HUDEP-2 (cell line): ENCODE measurements around the gene PLPP2.

Experiments
- DNase-seq, 76 experiments: peaks; one replicate each; lab custom pipeline; 2025; ENCODE audit not compliant: unreplicated experiment in 76 of 76; lab: John Stamatoyannopoulos, UW

The PLPP2 gene

DNA sequence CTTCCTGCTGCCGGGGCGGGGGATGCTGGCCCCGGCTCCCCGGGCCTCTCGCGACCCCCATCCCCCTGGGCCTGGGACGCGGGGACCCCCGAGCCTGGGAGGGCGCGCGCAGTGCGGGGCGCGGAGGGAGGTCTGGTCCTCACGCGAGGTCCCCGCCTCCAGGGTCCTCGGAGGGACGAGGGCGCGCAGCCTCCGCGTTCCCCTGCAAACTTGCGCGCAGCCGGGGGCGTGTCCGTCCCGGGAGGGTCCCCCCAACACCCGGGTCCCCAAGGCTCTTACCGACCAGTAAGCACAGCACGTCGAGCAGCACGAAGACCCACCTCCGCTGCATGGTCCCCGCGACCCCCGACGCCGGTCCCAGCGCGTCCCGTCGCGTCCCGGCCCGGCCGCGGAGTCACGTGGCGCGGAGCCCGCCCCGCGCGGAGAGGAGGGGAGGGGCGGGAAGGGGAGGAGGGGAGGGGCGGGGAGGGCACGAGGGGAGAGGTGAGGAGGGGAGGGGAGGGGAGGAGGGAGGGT lies at the start of gene PLPP2:
TSS of gene PLPP2 (minus strand) at position 398 of the 516 bp plus-strand sequence. CDS start at position 331, 67 bp downstream.
- DNase-seq = no peak

DNA sequence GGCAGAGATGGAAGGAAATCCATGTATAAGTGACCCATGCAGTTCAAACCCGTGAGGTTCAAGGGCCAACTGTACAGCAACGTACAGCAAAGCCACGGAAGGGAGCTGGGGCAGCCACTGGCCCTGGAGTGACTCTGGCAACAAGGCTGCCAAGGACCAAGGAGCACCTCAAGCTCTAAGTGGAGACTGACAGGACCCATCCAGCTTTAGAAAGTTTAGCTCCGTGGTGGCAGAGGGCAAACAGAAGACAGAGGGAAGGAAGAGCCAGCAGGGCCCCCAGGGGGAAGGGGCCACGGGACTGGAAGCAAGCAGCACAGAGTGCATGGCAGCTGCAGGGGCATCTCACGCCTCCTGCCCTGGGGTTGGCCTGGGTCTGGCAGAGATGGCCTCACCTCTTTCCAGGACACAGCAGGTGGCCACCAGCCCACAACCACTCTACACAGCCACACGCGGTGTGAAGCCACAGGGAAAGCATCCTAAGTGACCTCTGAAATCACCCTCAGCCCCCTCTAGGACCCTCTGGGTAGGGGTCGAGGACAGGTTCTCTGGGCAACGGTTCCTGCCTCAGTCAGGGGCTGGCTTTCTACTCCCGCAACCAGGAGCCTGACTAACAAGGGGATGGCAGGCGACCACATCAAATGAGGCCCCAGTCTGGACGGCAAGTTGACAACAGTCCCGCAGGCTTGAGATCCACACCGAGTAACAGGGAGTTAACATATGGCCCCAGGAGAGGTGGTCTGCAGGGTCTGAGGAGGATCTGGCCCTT lies 49.6 kb upstream of the PLPP2 start:
- no peak for DNase-seq

DNA sequence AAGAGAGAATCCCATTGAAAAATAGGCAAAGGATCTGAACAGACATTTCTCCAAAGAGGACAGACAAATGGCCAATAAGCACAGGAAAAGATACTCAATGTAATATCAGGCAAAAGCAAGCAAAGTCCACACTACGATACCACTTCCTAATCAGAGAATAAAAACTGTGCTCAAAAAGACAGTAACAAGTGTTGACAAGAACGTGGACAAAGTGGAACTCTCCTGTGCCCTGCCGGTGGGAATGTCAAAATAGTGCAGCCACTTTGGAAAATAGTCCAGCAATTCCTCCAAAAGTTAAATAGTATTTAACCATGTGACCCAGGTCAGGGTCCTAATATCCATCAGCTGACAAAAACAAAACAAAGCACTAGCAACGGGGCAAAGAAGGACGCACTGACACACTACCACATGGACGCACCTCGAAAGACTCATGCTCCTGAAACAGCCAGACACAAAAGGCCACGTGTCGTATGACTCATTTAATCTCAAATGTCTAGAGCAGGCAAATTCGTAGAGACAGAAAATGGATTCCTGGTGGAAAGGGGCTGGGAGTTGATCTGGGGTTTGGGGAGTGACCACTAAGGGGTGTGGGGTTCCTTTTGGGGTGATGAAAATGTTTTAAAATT lies 48.2 kb upstream of the PLPP2 start:
- no peak for DNase-seq

DNA sequence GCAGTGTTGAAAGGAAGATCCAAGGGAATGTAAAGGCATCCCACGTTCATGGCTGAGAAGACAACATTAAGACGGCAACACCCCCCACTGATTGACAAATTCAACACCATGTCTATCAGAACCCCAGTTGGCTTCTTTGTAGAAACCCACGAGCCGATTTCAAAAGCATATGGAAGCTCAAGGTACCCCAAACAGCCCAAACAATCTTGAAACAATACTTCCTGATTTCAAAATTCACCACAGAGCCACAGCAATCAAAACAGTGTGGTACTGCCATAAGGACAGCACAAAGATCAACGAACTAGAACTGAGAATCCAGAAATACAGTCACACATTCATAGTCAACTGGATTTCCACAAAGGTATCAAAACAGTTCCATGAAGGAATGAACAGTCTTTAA lies 47.2 kb upstream of the PLPP2 start:
- no peak for DNase-seq

DNA sequence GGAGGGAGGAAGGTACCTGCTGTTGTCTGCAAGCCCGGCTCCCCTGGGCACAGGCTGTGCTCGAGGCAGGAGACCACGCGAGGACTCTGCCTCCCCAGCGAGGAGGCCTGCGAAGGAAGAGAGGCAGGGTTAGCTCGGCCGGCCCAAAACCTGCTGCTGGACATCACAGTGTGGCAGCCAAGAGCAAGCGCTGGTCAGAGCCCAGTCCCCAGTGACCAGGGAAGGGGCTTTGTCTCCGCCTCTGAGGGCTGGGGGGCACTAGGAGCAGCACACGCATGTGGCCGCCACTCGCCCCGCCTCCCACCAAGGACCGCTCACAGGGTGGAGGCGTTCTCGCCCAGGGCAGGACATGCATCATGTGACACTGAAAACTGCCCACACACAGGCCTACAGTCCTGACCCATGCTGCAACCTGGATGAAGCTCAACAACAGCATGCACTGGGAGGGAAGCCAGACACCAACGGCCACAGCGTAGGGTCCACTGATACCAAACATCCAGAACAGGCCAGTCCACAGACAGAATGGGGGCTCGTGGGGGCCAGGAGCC lies 44.9 kb upstream of the PLPP2 start:
- no peak for DNase-seq

DNA sequence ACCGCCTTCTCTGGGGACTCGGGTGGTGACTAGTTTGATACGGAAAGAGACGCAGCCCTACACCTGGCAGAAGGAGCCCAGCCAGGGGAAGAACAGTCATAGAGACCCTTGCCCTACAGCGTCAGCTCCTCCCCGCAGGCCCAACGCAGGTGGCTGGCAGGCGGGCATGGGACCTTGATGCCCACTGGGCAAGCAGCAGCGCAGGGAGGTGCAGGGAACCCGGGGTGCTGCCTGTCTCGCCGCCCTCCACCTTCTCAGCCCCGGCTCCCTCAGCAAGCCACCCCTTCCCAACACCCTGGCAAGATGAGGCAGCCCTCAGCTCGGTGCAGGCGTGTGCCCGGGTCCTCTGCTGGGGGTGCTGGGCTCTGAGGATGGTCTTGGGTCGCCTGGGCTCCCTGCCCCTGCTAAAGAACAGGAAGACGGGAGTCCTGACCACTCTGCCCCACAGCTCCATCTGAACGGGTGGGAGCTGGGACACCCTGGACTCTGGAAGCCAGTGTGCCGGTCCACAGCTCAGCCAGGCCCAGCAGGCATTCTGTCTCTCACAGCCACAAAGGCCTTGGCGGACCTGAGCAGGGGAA lies 44.4 kb upstream of the PLPP2 start:
- DNase-seq = no peak

DNA sequence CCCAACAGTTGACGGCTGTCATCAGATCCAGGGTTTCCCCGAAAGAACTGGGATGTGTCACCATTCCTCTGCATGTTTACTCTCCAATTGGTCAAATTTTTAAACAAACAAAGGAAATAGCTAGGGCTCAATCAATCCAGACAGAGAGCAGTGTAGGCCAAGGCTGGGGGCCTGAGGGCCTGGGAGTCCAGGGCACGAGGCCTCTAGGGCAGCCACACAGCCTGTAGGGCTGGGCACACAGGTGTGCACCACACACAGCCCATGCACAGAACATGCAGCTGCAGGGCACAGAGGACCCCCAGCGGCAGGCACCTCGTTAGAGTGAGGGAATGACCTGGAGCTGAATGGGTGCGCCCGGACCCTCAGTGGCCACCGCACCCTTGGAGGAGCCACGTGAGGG lies 43.9 kb upstream of the PLPP2 start:
- no peak for DNase-seq

DNA sequence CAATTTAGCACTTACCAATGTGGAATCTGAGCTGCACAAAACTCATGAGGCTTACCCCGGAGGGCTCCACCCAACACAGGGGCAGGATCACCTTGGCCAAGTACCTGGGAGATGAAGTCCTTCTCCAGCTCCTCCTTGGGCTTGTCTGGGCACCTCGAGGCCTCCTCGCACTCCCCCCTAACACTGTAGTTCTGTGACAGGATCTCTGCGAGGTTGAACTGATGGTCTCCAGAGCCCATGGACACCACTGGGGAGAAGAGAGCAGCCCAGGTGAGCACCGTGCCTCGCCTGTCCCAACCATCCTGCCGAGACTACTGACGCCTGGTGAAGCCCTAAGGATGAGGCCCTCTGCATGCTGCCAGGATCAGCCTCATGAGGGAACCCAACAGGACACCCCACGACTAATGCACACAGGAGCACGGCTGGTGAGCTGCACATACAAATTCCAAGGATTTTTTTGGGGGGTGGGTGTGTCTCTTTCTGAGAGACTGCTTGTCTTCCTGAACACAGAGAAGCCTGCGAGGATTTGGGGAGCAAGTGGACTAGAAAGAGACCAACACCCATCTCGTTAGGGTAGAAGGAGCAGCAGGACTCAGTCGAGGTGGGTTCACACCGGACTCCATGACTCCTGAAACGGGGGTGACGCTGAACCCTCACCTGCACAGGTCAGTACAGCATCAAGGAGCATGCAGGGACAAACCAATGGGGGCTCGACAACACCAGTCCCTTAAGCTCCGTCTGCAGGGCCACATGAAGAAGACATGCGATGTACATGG lies 43.3 kb upstream of the PLPP2 start:
- no peak for DNase-seq

DNA sequence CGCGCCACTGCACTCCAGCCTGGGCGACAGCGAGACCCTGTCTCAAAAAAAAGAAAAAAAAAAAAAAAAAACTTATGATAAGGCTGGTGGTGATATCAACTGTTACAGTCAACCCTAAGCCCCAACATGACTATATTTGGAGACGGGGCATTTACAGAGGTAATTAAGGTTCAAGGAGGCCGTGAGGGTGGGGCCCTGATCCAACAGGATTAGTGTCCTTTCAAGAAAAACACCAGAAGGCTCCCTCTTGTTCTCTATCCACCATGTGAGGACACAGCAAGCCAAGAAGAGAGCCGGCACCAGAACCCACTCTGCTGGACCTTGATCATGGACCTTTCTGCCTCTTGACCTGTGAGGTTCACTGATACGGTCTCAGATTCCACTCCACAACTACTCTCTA lies 39.3 kb upstream of the PLPP2 start:
- no peak for DNase-seq

DNA sequence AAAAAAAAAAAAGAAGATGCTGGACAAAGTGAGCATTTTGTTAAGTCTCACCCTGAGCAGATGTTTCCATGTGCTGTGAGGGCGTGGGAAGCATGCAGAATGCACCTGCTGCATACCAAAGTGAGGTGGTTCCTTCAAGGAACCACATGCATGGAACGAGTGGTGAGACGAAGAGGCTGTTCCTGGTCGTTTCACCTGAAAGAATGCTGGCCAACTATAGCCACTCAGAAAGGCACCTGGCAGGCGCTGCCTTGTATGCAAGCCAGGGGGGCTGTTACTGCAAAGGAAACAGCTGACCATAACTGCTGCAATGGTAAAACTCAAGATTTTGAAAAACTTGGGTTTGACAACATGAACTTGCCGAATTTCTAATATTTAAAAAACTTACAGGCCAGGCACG lies 38.7 kb upstream of the PLPP2 start:
- no peak for DNase-seq

DNA sequence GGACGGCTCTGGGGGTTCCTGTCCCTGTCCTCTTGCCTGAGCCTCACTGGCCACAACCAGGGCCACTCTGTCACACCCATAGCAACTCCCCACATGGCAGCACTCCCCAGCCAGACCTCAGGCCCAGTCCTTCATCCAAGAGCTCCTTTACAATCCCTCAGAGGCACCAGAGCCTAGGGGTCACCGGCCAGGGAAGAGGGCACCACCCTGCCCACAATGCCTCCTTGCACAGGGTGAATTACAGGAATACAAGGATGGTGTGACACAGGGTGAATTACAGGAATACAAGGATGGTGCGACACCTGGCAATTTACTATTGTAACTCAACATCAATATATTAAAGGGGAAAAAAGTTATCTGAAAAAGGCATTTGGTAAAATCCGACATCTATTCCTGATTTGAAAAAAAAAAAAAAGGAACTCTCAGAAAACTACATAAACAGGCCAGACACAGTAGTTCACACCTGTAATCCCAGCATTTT lies 36.9 kb upstream of the PLPP2 start:
- no peak for DNase-seq

DNA sequence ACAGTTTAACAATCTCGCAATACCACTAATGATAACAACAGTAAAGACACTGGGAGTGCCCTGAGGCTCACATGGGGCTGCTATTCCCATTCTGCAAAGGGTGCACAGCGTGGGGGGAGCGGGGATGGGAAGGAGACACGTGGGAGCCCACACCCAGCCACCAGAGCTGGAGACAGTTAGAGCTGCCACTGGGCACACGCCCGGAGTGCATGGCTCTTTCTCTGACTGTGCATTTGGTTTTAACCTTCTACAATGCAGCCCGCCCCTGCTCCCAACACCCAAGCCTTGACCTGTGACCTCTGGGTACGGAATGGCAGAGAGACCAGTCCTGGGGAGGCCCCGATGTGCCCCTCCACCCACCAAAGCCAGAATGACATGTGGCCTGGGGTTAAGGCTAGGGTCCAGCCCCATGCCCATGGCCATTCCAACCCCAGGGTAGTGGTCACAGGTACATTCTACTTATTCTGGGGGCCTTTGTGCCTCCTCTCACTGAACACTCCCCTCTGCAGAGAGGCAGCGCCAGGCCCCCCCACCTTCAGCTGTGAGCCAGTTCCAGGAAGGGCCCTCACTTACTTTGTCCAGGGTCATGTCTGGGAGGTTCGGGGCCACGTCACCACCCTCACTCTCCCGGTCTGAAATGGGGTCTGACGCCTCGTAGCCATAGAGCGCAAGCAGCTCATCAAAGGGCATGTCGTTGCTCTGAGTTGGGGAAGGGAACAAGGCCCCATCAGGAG lies 36.3 kb upstream of the PLPP2 start:
- DNase-seq = no peak

DNA sequence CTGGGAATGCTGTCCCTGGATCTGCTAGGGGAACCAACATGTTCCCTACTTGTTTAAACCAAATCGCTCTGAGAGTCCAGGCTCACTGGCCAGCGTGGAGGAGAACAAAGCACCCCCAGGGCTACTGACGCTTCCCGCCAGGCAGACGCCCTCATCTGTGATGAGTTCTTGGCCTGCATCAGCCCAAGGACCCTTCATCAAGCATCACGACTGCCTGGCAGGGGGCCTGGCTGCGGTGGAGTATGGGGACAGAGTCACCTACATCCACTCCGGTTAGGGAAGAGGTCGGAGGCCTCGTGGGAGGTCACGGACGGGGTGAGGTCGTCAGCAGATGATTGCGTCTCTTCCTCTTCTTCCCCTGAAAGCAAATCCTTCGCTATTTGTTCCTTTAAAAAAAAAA lies 35.7 kb upstream of the PLPP2 start:
- no peak for DNase-seq

DNA sequence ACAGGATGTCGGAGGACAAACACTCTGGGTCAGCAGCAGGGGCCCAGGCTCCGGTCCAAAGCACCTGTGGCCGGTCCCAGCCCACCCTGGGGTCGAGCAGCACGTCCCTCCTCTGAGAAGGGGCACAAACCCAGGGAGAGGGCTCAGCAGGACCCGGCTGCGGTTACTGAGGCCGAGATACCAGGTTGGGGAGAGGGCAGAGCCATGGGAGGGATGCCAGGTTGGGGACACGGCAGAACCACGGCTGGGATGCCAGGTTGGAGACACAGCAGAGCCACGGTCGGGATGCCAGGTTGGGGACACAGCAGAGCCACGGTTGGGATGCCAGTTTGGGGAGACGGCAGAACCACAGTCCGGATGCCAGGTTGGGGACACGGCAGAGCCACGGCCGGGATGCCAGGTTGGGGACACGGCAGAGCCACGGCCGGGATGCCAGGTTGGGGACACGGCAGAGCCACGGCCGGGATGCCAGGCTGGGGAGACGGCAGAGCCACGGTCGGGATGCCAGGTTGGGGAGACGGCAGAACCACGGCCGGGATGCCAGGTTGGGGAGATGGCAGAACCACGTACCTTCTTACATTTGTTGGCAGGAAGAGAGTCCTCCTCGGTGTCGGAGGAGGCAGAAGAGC lies 34.8 kb upstream of the PLPP2 start:
- DNase-seq = no peak

DNA sequence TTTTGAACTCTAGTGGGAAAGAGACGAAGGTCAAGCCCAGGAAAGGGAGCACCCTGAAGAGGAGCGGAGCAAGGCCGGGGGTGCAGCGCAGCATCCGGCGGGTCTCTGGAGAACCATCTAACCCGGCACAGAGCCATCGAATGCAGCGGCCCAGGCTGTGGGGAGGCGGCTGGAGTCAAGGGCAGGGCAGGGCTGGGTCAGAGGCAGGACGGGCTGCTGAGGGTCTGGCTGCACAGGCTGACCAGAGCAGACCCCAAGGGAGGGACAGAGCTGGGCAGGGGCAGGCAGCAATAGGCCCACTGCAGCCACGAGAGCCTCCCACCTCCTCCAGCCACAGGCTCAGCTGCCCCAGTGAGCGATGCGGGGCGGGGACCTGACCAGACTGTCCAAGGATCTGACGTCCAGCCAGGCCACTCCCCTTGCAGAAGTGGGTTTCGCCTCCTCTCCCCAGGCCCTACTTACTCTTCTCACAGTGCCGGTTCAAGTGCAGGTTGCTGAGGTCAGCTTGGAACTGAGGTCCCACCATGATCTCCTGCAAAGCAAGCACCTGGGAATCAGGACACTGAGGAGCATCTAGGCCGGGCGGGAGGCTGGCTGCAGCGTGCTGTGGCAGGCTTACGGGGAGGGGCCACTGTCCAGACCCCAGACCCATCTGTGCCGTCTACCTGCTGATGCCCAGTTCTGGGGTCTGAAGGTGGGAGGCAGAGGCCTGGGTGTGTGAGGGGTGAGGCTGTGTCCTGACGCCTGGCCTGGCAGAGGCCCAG lies 34.2 kb upstream of the PLPP2 start:
- DNase-seq = no peak

DNA sequence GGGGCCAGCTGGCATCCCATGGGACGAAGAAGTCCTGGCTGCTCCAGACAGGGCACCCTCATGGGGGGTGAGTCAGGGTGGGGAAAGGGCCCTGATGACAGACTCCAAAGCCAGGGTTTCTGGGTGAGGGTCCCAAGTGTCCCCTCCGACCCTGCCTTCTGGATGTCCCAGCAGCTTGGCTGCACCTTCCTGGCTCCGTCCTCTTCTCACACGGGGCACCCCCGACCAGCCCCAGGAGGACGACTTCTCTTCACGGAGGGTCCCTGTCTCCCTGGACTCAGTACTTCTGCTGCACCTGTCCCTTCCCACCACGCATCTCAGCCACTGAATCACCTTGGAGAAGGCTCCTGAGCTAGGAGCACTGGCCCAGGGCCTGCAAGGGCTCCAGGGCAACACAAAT lies 33.5 kb upstream of the PLPP2 start:
- DNase-seq = no peak

DNA sequence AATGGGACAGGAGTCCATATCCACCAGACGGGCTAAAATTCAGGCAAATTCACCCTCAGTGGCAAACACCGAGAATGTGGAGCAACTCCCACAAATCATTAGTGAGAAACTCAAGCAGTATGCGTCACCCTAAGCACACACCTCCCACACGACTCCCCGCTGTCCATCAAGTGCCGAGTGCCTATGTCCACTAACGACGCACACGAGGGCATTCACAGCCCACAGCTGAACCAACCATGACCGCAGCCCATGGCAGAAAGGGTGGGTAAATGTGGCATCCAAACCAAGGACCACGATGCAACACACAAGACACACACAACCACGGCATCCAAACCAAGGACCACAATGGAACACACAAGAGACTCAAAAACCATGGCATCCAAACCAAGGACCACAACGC lies 31.4 kb upstream of the PLPP2 start:
- no peak for DNase-seq

DNA sequence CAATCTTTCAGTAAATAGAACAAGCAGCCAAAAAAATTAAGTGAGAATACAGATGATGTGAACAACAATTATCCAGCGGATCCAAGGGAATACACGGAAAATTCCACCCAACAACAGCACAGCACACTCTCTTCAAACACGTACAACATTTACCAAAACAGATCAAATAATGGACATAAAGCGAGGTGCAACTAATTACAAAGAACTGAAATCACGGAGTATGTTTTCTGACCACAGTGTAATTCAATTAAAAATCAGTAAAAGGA lies 27.2 kb upstream of the PLPP2 start:
- no peak for DNase-seq
